ENCODE measurements around the gene GATD1.

The GATD1 gene

DNA sequence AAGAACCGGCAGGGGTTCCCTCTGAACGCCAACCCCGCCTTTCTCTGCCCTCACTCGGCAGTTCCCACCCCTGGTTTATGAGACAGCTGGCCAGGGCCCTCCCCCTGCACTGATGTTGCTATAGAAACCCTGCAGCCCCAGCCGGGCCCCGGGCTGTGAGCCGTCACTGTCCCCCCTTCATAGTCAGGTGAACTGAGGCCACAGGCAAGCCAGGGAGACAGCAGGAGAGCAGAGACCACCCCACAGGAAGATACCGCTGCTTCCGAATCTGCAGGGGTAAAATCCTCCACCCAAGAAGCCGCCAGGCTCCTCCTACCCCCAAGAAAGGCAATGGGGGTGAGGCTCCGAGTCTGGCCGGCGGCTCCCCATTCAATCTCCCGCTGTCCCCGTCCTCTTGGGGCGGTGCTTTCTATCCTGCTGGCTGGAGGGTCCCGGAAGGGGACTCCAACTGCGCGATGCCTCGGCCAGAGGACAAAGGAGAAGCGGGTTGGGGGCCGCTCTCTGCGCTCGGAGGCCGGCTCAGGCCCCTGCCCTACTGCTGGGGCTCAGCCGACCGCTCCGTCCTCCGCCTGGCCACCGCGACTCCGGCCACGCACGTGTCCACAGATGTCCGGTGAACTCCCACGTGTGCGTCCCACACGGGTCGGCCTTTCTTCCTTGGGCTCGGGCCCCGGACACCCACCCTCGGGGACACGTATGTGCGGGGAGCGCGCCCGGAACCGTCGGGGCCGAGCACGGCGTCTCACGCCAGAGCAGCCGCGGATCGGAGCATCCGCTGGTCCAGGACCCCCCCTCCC is 20.2 kb upstream of the GATD1 start:
- peak overlapping the region; percentile 86 for H3K4me3 Mint-ChIP-seq
- peak; percentile 75 for DNase-seq

DNA sequence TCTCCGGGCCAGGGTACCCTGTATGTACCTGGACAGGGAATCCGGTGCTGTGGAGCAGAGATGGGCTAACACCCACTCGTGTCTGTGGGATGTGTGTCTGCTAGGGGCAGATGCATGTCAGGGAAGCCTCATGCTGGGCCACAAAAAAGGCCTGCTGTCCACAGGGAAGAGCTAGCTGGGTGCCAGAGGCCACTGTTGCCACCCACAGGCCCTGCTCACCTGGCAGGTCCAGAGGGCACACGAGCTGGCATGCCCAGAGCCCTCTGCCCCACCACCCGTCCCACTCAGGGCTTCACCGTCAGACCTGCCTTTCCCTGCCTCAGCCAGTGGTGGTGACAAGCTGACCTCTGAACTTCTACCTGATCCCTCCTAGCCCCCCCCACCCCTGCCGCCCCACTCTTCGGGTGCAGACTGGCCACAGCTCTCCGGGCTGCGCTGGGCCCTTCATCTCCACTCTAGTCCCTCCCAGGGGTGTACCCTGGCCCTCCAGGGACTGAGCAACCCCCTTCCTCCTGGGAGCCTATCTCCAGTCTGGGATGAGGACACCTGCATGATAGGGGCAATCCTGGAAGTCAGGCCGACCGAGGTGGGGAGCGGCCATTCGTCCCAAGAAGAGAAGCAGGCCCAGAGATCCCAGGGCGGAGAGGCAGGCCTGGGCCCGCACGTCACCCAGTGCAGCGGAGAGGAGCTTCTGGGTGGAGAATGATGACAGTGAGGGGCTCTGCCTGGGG is 19.4 kb upstream of the GATD1 start:
- no peak overlapping the region for H3K27ac Mint-ChIP-seq
- DNase-seq = no peak
- no peaks in the 10 kb centered on the region for H3K36me3 Mint-ChIP-seq (ENCODE audit: low read depth)
- peaks cover 16% of the 10 kb centered on the region for H3K4me1 Mint-ChIP-seq
- H3K9me3 Mint-ChIP-seq = no peaks in the 10 kb centered on the region
- TF ChIP-seq, protein P1, sequence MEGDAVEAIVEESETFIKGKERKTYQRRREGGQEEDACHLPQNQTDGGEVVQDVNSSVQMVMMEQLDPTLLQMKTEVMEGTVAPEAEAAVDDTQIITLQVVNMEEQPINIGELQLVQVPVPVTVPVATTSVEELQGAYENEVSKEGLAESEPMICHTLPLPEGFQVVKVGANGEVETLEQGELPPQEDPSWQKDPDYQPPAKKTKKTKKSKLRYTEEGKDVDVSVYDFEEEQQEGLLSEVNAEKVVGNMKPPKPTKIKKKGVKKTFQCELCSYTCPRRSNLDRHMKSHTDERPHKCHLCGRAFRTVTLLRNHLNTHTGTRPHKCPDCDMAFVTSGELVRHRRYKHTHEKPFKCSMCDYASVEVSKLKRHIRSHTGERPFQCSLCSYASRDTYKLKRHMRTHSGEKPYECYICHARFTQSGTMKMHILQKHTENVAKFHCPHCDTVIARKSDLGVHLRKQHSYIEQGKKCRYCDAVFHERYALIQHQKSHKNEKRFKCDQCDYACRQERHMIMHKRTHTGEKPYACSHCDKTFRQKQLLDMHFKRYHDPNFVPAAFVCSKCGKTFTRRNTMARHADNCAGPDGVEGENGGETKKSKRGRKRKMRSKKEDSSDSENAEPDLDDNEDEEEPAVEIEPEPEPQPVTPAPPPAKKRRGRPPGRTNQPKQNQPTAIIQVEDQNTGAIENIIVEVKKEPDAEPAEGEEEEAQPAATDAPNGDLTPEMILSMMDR (IDR thresholded peaks at IDR 0.05) = no peak
- no peaks in the 10 kb centered on the region for H3K27me3 Mint-ChIP-seq (ENCODE audit: low read depth, poor library complexity)
- peak overlapping the region; percentile 86 for H3K4me3 Mint-ChIP-seq

More for the DNA sequence above, 20.2 kb upstream of the GATD1 start:
- Mint-ChIP-seq H3K9me3 (no peaks in the 10 kb centered on the region), H3K27me3 (ENCODE audit: low read depth, poor library complexity) (no peaks in the 10 kb centered on the region), H3K36me3 (ENCODE audit: low read depth) (no peaks in the 10 kb centered on the region), H3K4me1 (peaks cover 16% of the 10 kb centered on the region), H3K27ac (peak overlapping the region; percentile 71)
- TF ChIP-seq, protein P1 (IDR thresholded peaks at IDR 0.05) = no peak

GRCh38 chr11:795634-796564 is 18.6 kb upstream of the GATD1 start:
- peak; percentile 47 for DNase-seq
- peaks cover 16% of the 10 kb centered on the region for H3K4me1 Mint-ChIP-seq
- no peak overlapping the region for H3K27ac Mint-ChIP-seq
- H3K4me3 Mint-ChIP-seq = peak overlapping the region; percentile 86
- H3K27me3 Mint-ChIP-seq (ENCODE audit: low read depth, poor library complexity) = no peaks in the 10 kb centered on the region
- TF ChIP-seq, protein P1 (IDR thresholded peaks at IDR 0.05) = no peak
- no peaks in the 10 kb centered on the region for H3K9me3 Mint-ChIP-seq
- H3K36me3 Mint-ChIP-seq (ENCODE audit: low read depth) = no peaks in the 10 kb centered on the region

- no peak overlapping the region for H3K4me3 Mint-ChIP-seq
- TF ChIP-seq, protein P1 (IDR thresholded peaks at IDR 0.05) = no peak
- no peak overlapping the region for H3K27ac Mint-ChIP-seq
- no peaks in the 10 kb centered on the region for H3K9me3 Mint-ChIP-seq
- H3K36me3 Mint-ChIP-seq (ENCODE audit: low read depth) = no peaks in the 10 kb centered on the region
- no peak for DNase-seq
- H3K4me1 Mint-ChIP-seq = peaks cover 20% of the 10 kb centered on the region
- no peaks in the 10 kb centered on the region for H3K27me3 Mint-ChIP-seq (ENCODE audit: low read depth, poor library complexity)
Measured at GRCh38 chr11:794766-795633, 17.7 kb upstream of the GATD1 start.

Measured in nephron progenitor cell (in vitro differentiated cells).